RPMI8226 (cell line): ENCODE results near the gene PTDSS2.
"Not testable (repeated sequence)": the region's sequence is repeated elsewhere in the genome, so short reads cannot be mapped to it uniquely, and the experiment has no call there.

Source experiments
- DNase-seq: peaks from one replicate; pipeline ENCODE4 v3.0.0-alpha.2; 2015

PTDSS2 gene

DNA sequence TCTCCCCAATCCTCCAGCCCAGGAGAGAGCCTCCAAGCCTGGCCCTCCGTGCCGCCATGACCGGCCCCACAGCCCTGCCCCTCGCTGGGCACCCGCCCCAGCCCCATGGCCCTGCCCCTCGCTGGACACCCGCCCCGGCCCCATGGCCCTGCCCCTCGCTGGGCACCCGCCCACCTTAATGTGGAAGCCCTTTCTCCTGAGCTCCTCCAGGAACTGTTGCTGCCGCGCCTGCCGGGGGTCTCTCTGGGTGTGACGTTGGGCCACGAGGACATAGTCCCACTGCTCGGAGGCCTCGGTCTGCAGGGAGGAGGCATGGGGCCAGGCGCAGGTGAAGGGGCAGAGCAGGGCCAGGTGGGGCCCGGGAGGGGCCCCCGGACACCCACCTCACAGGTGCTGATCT is 16.4 kb upstream of the PTDSS2 start:
- no peak for DNase-seq

- DNase-seq = no peak
These were observed 15.6 kb upstream of the PTDSS2 start for GRCh38 chr11:434496-434895.

DNA sequence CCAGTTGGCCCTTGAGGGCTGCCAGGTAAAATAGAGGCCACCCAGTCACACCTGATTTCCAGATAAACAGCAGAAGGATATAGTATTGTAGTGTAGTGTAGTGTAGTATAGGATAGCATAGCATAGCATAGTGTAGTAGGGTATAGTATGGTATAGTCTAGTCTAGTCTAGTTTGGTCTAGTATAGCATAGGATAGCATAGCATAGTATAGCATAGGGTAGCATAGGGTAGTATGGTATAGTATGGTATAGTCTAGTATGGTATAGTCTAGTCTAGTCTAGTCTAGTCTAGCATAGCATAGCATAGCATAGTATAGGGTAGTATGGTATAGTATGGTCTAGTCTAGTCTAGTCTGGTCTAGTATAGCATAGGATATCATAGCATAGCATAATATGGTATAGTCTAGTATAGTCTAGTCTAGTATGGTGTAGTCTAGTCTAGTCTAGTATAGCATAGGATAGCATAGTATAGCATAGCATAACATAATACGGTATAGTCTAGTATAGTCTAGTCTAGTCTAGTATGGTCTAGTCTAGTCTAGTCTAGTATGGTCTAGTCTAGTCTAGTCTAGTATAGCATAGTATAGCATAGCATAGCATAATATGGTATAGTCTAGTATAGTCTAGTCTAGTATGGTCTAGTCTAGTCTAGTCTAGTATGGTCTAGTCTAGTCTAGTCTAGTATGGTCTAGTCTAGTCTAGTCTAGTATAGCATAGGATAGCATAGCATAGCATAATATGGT is 14.9 kb upstream of the PTDSS2 start:
- DNase-seq = not testable (repeated sequence)

DNA sequence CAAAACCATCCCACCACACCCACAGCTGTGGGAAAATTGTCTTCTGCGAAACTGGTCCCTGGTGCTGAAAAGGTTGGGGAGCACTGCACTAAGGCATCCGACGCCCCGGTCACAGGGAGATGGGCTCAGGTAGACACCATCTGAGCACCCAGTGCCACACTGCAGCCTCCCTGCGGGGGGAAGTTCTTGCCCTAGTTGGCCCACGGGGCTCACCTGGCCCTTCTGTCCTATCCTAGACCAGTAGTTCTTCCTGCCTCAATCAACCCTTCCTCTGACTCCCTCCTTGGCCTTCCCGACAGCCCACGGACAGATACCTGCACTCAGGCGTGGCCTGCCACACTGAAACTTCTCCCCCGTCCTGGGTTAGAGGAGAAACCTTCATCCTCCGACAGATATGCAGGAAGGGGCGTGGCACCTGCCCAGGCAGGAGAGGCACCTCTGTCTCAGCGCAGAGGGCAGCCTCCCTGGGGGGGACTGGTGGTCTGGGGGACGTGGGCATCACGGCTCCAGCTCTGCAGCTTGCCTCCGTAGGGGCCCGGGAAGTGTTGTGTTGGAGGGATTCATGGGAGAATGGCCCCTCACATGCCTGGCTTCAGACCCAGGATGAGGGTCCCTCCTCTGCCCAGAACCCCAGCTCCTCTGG is 12.7 kb upstream of the PTDSS2 start:
- DNase-seq = no peak

- no peak for DNase-seq
These were observed 11.8 kb upstream of the PTDSS2 start for GRCh38 chr11:438101-438844.

GRCh38 chr11:439315-440064 is 10.6 kb upstream of the PTDSS2 start:
- no peak for DNase-seq

DNA sequence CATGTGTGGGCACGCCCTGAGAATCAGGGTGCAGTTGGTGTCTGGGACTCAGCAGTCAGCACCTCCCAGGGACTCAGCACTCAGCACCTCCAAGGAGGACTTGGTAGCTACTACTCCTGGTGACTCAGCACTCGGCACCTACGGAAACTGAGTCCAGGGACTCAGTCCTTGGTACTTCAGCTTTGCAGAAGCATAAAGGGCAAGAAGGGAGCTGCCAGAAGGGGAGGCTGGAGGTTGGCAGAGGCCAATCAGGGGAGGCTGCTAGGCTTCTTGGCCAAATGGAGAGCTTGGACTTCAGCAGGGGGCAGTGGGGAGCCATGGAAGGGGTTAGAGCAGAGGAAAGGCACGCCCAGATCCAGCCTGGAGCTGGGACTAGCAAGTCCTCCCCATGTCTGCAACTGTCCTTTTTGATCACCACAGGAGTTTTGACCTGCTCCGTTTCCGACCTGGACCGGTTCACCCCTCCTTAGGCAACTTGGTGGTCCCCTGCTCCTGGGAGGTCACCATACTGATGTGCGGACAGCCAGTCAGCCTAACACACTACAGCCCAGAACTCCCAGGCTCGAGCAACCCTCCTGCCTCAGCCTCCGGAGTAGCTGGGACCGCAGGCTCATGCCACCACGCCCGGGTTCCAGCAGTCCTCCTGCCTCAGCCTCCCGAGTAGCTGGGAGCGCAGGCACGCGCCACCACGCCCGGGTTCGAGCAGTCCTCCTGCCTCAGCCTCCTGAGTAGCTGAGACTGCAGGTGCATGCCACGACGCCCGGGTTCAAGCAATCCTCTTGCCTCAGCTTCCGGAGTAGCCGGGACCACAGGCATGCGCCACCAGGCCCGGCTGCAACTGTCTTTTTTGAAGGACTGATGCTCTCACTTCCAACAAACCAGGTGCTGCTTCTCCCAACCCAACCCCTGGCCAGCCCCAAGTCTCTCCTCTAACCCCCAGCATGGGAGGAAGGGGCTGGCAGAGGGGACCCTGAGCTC is 9.7 kb upstream of the PTDSS2 start:
- peak; percentile 54 for DNase-seq

DNA sequence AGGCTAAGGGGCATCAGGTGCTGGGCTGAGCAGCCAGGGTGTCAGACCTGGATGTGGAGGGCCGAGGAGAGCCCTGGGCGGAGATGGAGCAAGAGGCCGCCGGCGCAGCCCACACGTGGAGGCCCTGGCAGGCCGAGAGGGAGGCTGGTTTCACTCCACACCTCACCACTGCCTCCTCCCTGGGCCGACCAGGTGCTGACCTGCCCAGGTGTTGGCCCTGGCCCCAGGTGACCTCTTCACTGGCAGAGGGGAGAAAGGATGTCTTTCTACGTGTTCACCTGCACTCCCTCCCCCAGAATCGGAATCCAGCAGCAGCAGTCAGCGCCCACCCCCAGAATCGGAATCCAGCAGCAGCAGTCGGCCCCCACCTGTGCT is 9.0 kb upstream of the PTDSS2 start:
- peak; percentile 79 for DNase-seq

GRCh38 chr11:441418-442274 is 8.4 kb upstream of the PTDSS2 start, which contains the start of gene ANO9:
ANO9 (minus strand) TSS chr11:442011; CDS start chr11:441926, 85 bp downstream.
- DNase-seq = peak; percentile 82

GRCh38 chr11:442611-443081 is 7.4 kb upstream of the PTDSS2 start:
- no peak for DNase-seq

- DNase-seq = no peak
These were observed 6.4 kb upstream of the PTDSS2 start for GRCh38 chr11:443542-444199.

DNA sequence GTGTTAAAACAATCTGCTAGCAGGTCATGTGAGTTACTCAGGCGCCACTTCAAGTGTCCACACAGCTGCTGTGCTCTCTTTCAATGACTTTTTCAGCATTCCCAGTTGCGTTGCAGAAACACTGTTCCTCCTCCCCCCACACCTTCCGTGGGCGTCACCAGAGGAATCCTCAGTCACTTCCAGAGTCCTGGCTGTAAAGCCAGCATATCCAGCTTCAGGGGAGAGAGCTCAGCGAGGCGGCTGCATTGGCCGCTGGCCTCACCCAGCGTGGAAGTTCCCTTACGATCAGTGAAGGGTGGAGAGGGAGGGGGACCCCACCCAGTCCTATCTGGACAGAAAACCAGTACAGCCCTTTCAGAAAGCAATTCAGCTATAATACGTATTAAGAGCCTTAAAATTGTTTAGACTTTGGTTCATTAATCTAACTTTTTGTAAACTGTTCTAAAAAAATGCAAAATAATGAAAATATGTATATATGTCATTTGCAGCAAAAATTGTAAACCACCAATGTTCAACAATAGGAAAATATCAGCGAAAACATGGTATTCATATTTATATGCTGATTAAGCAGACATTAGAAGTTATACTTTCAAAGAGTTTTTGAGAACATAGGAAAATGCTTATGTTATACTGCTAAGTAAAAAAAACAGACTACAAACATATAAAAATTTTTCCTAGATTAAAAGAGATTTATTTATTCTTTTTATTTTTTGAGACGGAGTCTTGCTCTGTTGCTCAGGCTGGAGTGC is 5.5 kb upstream of the PTDSS2 start:
- DNase-seq = no peak

- DNase-seq = peak; percentile 15
These were observed 4.1 kb upstream of the PTDSS2 start for GRCh38 chr11:445765-446588.

DNA sequence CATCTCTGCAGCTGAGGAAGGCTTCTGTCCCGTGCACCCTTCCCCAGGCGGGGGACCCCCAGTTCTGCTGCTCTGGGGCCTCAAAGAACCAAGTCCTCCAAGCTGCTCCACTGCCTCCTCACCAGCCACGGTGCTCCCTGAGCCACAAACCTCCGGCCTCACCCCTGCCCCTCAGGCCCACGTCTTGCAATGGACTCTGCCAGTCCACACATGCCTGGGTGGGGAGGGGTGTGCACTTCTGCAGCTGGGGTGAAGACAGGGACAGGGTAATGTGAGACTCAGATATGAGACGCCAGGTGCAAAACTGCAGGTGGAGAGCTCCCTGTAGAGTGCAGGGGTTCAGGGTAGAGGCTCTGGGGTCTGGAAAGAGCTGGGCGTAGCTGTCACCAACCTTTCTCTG is 3.2 kb upstream of the PTDSS2 start:
- peak; percentile 69 for DNase-seq

- peak; percentile 92 for DNase-seq
These were observed 2.0 kb upstream of the PTDSS2 start for GRCh38 chr11:447923-448731.

GRCh38 chr11:450809-451451 is 851 bp downstream of the PTDSS2 start:
- peak; percentile 87 for DNase-seq

DNA sequence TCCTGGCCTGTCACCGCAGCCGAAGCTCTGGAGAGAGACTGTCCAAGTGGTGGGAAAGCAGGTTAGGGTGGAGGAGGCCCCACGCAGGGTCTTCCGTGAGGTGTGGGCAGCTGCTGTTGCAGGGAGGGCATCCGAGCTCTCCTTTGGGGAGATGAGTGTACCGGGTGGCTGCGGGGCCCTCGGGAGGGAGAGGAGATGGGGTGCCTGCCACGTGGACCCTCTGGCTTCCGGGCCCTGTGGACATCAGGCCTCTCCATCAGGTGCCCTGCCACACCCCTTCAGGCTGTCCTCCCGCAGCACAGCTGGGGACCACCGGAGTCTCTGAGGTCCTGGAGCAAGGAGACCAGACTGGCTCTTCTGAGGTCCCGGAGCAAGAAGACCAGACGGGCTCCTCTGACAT is 1.7 kb downstream of the PTDSS2 start:
- no peak for DNase-seq
